ENCODE measurements around the gene LTBP1.
A peak's percentile ranks its signal among the peaks of the same experiment; 100 is the strongest.
"Not testable (repeated sequence)": the region's sequence is repeated elsewhere in the genome, so short reads cannot be mapped to it uniquely, and the experiment has no call there.

Gene LTBP1

GRCh38 chr2:33051586-33052360 is 105.0 kb downstream of the LTBP1 start:
- no peak for DNase-seq

GRCh38 chr2:33052361-33052735 is 105.6 kb downstream of the LTBP1 start:
- no peak for DNase-seq

- not testable (repeated sequence) for DNase-seq
Observed at GRCh38 chr2:33052795-33053194, 106.0 kb downstream of the LTBP1 start.

- DNase-seq: no peak
Observed at GRCh38 chr2:33056170-33056569, 109.4 kb downstream of the LTBP1 start.

GRCh38 chr2:33057307-33058028 is 110.7 kb downstream of the LTBP1 start:
- DNase-seq: not testable (repeated sequence)

GRCh38 chr2:33058716-33059470 is 112.1 kb downstream of the LTBP1 start:
- no peak for DNase-seq

GRCh38 chr2:33059471-33060156 is 112.9 kb downstream of the LTBP1 start:
- DNase-seq: no peak

GRCh38 chr2:33060405-33060804 is 113.7 kb downstream of the LTBP1 start:
- DNase-seq: no peak

GRCh38 chr2:33062665-33063250 is 116.0 kb downstream of the LTBP1 start:
- no peak for DNase-seq

- DNase-seq: no peak
Observed at GRCh38 chr2:33064349-33064801, 117.6 kb downstream of the LTBP1 start.

GRCh38 chr2:33067598-33067997 is 120.8 kb downstream of the LTBP1 start:
- no peak for DNase-seq

- DNase-seq: no peak
Observed at GRCh38 chr2:33068261-33068660, 121.5 kb downstream of the LTBP1 start.

GRCh38 chr2:33069894-33070651 is 123.3 kb downstream of the LTBP1 start:
- peak; percentile 60 for DNase-seq

GRCh38 chr2:33071591-33071990 is 124.8 kb downstream of the LTBP1 start:
- DNase-seq: no peak

- no peak for DNase-seq
Observed at GRCh38 chr2:33072614-33073013, 125.9 kb downstream of the LTBP1 start.

GRCh38 chr2:33073018-33073417 is 126.3 kb downstream of the LTBP1 start:
- DNase-seq: no peak

- no peak for DNase-seq
Observed at GRCh38 chr2:33074197-33074596, 127.4 kb downstream of the LTBP1 start.

- DNase-seq: no peak
Observed at GRCh38 chr2:33077311-33077710, 130.6 kb downstream of the LTBP1 start.

- no peak for DNase-seq
Observed at GRCh38 chr2:33077844-33078243, 131.1 kb downstream of the LTBP1 start.

GRCh38 chr2:33081691-33082090 is 134.9 kb downstream of the LTBP1 start:
- DNase-seq: no peak

- no peak for DNase-seq
Observed at GRCh38 chr2:33083699-33084387, 137.1 kb downstream of the LTBP1 start.
